BLaER1 (cell line): ENCODE data around the gene MPP3.
"Not testable (repeated sequence)": the region's sequence is repeated elsewhere in the genome, so short reads cannot be mapped to it uniquely, and the experiment has no call there.

Experiments
- H3K27ac ChIP-seq: shearing (Covaris generic); formaldehyde crosslinking; 2 replicates; pipeline ENCODE4 v1.8.1; 2022
- H3K27me3 ChIP-seq: shearing (Covaris generic); formaldehyde crosslinking; 2 replicates; pipeline ENCODE4 v1.8.1; 2022
- H3K36me3 ChIP-seq: shearing (Covaris generic); formaldehyde crosslinking; 2 replicates; pipeline ENCODE4 v1.8.1; 2022
- H3K4me1 ChIP-seq: shearing (Covaris generic); formaldehyde crosslinking; 2 replicates; pipeline ENCODE4 v1.8.1; 2022
- H3K4me2 ChIP-seq: shearing (Covaris generic); formaldehyde crosslinking; 2 replicates; pipeline ENCODE4 v1.8.1; 2022
- H3K4me3 ChIP-seq: shearing (Covaris generic); formaldehyde crosslinking; 2 replicates; pipeline ENCODE4 v1.8.1; 2022
- H3K9ac ChIP-seq: shearing (Covaris generic); formaldehyde crosslinking; 2 replicates; pipeline ENCODE4 v1.8.1; 2022
- H3K9me3 ChIP-seq: shearing (Covaris generic); formaldehyde crosslinking; 2 replicates; pipeline ENCODE4 v1.8.1; 2022
- H4K20me1 ChIP-seq: shearing (Covaris generic); formaldehyde crosslinking; 2 replicates; pipeline ENCODE4 v1.8.1; 2022
- Cebpa-rat ChIP-seq: shearing (Covaris generic); IDR thresholded peaks from 2 replicates; pipeline ENCODE4 v1.8.1; 2022

MPP3 gene

DNA sequence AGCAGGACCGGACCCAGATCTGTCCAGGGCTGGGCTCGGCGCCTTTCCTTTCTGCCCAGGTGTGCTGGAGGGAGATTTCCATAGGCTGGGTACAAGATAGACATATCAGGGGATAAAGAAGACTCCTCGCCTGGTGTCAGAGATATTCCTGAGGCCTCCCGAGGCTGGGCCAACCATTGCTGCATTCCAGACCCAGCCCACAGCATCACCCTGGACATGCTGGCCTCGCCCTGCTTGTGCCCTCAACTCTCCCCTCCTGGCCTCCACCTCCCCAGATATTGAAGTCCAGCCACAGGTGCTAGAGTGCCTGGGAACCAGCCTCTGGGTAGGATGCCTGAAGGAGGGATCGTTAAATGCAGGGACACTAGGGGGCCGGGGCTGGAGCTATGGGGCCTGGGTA, 16.2 kb upstream of the MPP3 start:
- Histone ChIP-seq H3K4me2 (no peak overlapping the region), H3K9ac (no peak overlapping the region), H3K27ac (no peak overlapping the region), H3K36me3 (no peaks in the 10 kb centered on the region), H3K27me3 (no peaks in the 10 kb centered on the region), H3K4me3 (no peak overlapping the region), H4K20me1 (no peaks in the 10 kb centered on the region), H3K4me1 (no peaks in the 10 kb centered on the region; the same call in 1 of the 2 replicates), H3K9me3 (no peaks in the 10 kb centered on the region)
- no peak for TF ChIP-seq Cebpa-rat

DNA sequence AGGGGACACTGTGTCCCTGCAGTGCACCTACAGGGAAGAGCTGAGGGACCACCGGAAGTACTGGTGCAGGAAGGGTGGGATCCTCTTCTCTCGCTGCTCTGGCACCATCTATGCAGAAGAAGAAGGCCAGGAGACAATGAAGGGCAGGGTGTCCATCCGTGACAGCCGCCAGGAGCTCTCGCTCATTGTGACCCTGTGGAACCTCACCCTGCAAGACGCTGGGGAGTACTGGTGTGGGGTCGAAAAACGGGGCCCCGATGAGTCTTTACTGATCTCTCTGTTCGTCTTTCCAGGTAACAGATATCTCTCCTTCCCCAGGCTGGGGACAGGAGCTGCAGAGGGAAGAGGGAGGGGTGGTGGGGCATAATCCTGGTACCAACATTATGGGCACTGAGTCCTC, 15.7 kb upstream of the MPP3 start:
- Histone ChIP-seq H3K4me1 (no peaks in the 10 kb centered on the region; the same call in 1 of the 2 replicates), H3K9me3 (no peaks in the 10 kb centered on the region), H3K9ac (no peak overlapping the region), H3K27ac (no peak overlapping the region), H3K27me3 (no peaks in the 10 kb centered on the region), H3K36me3 (no peaks in the 10 kb centered on the region), H4K20me1 (no peaks in the 10 kb centered on the region), H3K4me3 (no peak overlapping the region), H3K4me2 (no peak overlapping the region)
- no peak for TF ChIP-seq Cebpa-rat

DNA sequence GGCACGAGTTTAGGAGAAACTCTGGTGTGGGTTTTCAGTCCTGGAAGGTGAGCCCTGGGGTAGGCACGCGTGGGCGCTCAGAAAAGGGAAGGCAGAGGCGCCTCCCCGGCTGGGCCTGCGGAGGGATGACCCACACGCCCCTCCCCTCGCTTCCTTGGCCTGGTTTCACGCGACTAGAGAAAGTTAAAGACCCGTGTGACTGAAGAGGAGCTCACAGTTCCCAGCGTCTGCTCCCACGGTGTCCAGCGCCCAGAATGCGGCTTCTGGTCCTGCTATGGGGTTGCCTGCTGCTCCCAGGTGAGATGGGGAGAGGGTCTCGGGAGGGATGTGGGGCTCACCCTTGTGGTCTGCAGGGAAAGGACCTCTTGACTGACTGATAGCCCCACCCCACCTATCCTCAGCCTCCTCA, 14.0 kb upstream of the MPP3 start, which contains the start of gene CD300LG:
TSS of gene CD300LG (plus strand) at position 214 of the 409 bp plus-strand sequence. CDS start at position 255, 41 bp downstream.
- H3K4me3 ChIP-seq, result no peak within 1 kb of the TSS

DNA sequence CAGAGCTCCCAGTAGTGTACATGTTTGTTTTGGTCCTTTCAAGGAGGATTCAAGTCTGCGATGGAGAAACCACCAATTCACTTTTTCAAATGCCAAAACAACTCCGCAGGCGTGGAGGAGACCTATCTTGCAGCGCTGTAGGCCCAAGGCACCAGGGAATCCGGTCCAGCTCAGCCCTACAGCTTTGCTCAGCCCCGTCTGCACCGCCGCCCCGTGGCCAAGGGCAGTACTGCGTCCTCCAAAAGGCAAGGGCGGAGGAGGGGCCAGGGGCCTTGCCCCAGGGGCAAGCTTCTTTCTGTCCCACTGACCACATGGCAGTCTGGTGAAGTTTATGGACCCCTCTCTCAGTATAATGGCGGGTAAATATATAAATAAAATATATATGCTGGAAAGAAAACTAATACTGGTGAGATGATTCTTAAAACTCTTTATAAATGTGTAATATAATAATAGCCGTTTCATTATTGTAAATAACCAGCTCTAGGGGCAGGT, 13.3 kb upstream of the MPP3 start:
- Histone ChIP-seq H3K9me3 (no peaks in the 10 kb centered on the region), H3K4me1 (no peaks in the 10 kb centered on the region; the same call in 1 of the 2 replicates), H3K9ac (no peak overlapping the region), H3K27me3 (no peaks in the 10 kb centered on the region), H4K20me1 (no peaks in the 10 kb centered on the region), H3K4me3 (no peak overlapping the region), H3K27ac (no peak overlapping the region), H3K4me2 (no peak overlapping the region), H3K36me3 (no peaks in the 10 kb centered on the region)
- no peak for TF ChIP-seq Cebpa-rat

More for the DNA sequence above, 14.0 kb upstream of the MPP3 start, which contains the start of gene CD300LG:
- Histone ChIP-seq H3K9ac (no peak within 1 kb of the TSS), H4K20me1 (no peaks in the 10 kb centered on the region), H3K4me2 (peak within 1 kb of the TSS; percentile 16; the same call in 1 of the 2 replicates), H3K9me3 (no peaks in the 10 kb centered on the region), H3K4me1 (no peaks in the 10 kb centered on the region; the same call in 1 of the 2 replicates), H3K36me3 (no peaks in the 10 kb centered on the region), H3K27ac (no peak within 1 kb of the TSS), H3K27me3 (no peaks in the 10 kb centered on the region)
- TF ChIP-seq Cebpa-rat, result no peak

DNA sequence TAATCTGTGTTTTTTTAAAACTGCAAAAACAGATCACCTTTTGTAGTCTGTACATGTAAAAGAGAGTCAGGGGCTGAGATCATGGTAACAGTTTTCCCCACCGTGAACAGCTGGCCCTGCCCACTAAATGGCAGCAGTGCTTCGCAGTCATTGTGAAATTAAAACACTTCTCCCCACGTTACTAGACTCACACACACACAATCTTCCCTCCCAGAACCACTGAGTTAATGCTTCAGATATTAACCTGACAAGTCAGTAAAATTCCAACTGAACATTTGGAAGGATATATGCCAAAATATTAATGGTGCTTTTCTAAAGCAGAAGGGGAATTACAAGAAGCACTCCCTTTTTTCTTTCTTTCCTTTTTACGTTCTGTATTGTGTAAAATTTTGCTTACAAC, 12.8 kb upstream of the MPP3 start:
- Histone ChIP-seq H3K4me1 (peaks cover under 1% of the 10 kb centered on the region; the same call in 1 of the 2 replicates), H3K4me2 (no peak overlapping the region), H3K27ac (no peak overlapping the region), H3K27me3 (no peaks in the 10 kb centered on the region), H3K9ac (no peak overlapping the region), H4K20me1 (no peaks in the 10 kb centered on the region), H3K9me3 (no peaks in the 10 kb centered on the region), H3K4me3 (no peak overlapping the region), H3K36me3 (no peaks in the 10 kb centered on the region)
- no peak for TF ChIP-seq Cebpa-rat

DNA sequence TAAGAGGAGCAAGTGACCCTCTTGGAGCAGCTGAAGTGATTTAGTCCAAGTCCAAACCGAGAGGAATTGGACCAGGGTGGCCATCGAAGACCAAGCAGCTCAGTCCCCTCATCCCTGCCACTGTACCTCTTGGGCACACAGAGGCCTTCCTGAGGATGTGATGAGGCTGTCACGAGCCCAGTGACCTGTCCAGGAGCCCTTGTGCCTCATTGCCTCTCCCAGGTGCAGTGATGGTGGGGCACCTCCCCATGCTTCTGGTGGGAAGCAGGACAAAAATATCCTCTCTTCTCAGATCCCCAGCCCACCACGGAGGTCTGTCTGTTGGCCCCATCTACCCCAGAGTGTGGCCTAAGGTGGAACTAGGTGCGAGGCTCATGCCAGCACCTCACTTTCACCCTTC, 11.3 kb upstream of the MPP3 start:
- H3K36me3 ChIP-seq, result no peaks in the 10 kb centered on the region
- H3K4me1 ChIP-seq, result peaks cover 4% of the 10 kb centered on the region; the same call in 1 of the 2 replicates
- H4K20me1 ChIP-seq, result no peaks in the 10 kb centered on the region
- no peak overlapping the region for H3K27ac ChIP-seq
- no peak for TF ChIP-seq Cebpa-rat
- no peaks in the 10 kb centered on the region for H3K27me3 ChIP-seq
- H3K9ac ChIP-seq, result no peak overlapping the region
- H3K4me2 ChIP-seq, result no peak overlapping the region
- H3K4me3 ChIP-seq, result no peak overlapping the region
- no peaks in the 10 kb centered on the region for H3K9me3 ChIP-seq

DNA sequence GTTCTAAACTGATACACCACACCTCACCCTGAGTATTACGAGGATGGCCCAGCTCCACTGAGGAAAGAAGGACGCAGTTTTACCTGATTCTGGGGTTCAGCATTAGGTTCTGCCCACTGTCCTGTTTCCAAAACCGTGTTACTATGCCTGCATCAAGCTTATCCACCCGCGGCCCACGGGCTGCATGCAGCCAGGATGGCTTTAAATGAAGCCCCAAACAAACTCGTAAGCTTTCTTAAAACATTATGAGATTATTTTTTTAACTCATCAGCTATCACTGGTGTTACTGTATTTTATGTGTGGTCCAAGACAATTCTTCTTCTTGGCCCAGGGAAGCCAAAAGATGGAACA, 10.0 kb upstream of the MPP3 start:
- H3K4me1 ChIP-seq, result peaks cover 4% of the 10 kb centered on the region; the same call in 1 of the 2 replicates
- H3K4me3 ChIP-seq, result no peak overlapping the region
- TF ChIP-seq Cebpa-rat, result no peak
- no peak overlapping the region for H3K9ac ChIP-seq
- H3K27ac ChIP-seq, result no peak overlapping the region
- no peaks in the 10 kb centered on the region for H4K20me1 ChIP-seq
- no peaks in the 10 kb centered on the region for H3K27me3 ChIP-seq
- H3K36me3 ChIP-seq, result no peaks in the 10 kb centered on the region
- H3K4me2 ChIP-seq, result no peak overlapping the region
- no peaks in the 10 kb centered on the region for H3K9me3 ChIP-seq

DNA sequence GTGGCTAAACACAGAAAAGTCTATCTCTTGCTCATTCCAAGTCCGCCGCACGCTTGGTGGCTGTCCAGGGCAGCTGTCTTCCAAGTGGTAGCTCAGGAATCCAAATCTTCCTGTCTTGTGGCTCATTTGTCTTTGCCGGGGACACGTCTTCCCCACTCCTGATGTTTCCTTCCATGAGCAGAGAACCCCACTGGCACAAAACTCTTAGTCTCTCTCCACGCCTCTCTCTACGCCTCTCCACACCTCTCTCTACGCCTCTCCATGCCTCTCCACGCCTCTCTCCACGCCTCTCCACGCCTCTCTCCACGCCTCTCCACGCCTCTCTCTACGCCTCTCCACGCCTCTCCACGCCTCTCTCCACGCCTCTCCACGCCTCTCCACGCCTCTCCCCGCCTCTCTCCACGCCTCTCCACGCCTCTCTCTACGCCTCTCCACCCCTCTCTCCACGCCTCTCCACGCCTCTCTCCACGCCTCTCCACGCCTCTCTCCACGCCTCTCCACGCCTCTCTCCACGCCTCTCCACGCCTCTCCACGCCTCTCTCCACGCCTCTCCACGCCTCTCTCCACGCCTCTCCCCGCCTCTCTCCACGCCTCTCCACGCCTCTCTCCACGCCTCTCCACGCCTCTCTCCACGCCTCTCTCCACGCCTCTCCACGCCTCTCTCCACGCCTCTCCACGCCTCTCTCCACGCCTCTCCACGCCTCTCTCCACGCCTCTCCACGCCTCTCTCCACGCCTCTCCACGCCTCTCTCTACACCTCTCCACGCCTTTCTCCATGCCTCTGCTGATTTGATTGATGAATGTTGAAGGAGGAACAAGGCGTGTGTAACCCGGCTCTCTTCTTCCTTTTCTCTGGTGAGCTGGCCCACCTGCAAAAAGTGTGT, 9.4 kb upstream of the MPP3 start:
- not testable (repeated sequence) for H3K27me3 ChIP-seq, H3K27ac ChIP-seq, H4K20me1 ChIP-seq, H3K36me3 ChIP-seq, H3K9me3 ChIP-seq, H3K4me2 ChIP-seq, H3K4me1 ChIP-seq, H3K4me3 ChIP-seq, H3K9ac ChIP-seq

DNA sequence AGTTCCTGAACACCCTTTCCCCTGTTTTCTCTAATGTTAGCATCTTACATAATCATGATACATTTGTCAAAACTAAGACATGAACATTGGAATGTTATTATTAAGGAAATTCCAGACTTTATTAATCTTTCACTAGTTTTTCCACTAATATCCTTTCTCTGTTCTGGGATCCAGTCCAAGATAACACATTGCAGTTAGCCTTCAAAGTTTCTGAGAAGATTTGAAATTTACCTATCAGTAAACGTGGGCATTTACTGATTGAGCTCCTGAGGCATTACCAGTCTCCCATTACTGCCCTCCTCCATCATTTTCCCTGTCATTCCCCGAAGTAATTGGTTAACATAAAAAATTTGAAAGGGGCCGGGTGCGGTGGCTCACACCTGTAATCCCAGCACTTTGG, 8.3 kb upstream of the MPP3 start:
- H3K27ac ChIP-seq, result no peak overlapping the region
- H3K9ac ChIP-seq, result no peak overlapping the region
- no peaks in the 10 kb centered on the region for H4K20me1 ChIP-seq
- H3K4me2 ChIP-seq, result 0 out of 2 replicates have a peak overlapping the region, but pooled peaks have one; percentile 0
- TF ChIP-seq Cebpa-rat, result no peak
- H3K4me3 ChIP-seq, result no peak overlapping the region
- H3K36me3 ChIP-seq, result no peaks in the 10 kb centered on the region
- H3K27me3 ChIP-seq, result no peaks in the 10 kb centered on the region
- H3K4me1 ChIP-seq, result 0 out of 2 replicates have a peak, but pooled peaks cover 4% of the 10 kb centered on the region
- H3K9me3 ChIP-seq, result no peaks in the 10 kb centered on the region

DNA sequence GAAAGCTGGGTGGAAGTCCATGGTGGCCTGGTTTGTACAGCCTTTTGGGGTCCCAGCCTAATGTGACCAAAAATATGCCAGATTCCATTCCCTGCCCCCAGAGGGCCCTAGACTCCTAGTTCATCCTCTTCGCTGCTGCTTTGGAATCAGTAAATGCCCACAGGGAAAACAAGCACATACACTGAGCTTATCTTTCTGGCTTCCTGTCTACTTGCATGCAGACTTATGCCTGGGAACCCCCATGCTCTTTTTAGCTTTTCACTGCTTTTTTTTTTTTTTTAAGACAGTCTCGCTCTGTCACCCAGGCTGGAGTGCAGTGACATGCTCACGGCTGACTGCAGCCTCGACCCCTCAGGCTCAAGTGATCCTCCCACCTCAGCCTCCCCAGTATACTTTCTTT, 7.9 kb upstream of the MPP3 start:
- Histone ChIP-seq H3K4me1 (0 out of 2 replicates have a peak, but pooled peaks cover 4% of the 10 kb centered on the region), H4K20me1 (no peaks in the 10 kb centered on the region), H3K27me3 (no peaks in the 10 kb centered on the region), H3K9ac (no peak overlapping the region), H3K4me2 (0 out of 2 replicates have a peak overlapping the region, but pooled peaks have one; percentile 0), H3K9me3 (no peaks in the 10 kb centered on the region), H3K36me3 (no peaks in the 10 kb centered on the region), H3K4me3 (no peak overlapping the region), H3K27ac (no peak overlapping the region)
- no peak for TF ChIP-seq Cebpa-rat
